Glutamatergic neuron (in vitro differentiated cells): ENCODE results near the gene LCNL1. TPM values are rescaled to one million over a fixed set of nuclear protein-coding genes. Genes with fewer than 3 reads are reported as not detected.
A peak's percentile ranks its signal among the peaks of the same experiment; 100 is the strongest.

Source experiments
- DNase-seq: peaks from one replicate; pipeline ENCODE4 v3.0.0; 2022
- H3K27ac Mint-ChIP-seq: one replicate; pipeline ENCODE4 v1.8.0; 2020; ENCODE audit warnings: mild to moderate bottlenecking, mixed read lengths, inconsistent platforms; ENCODE audit not compliant: unreplicated experiment
- H3K27me3 Mint-ChIP-seq: one replicate; pipeline ENCODE4 v1.8.0; 2020; ENCODE audit warnings: mild to moderate bottlenecking, moderate library complexity, mixed read lengths, inconsistent platforms; ENCODE audit not compliant: unreplicated experiment
- H3K36me3 Mint-ChIP-seq: one replicate; pipeline ENCODE4 v1.8.0; 2020; ENCODE audit warnings: mild to moderate bottlenecking, mixed read lengths, inconsistent platforms; ENCODE audit not compliant: unreplicated experiment
- H3K4me1 Mint-ChIP-seq: one replicate; pipeline ENCODE4 v1.8.0; 2020; ENCODE audit warnings: mild to moderate bottlenecking, low read depth, mixed read lengths, inconsistent platforms; ENCODE audit not compliant: unreplicated experiment
- H3K4me3 Mint-ChIP-seq: one replicate; pipeline ENCODE4 v1.8.0; 2020; ENCODE audit warnings: mild to moderate bottlenecking, mixed read lengths, inconsistent platforms; ENCODE audit not compliant: unreplicated experiment
- H3K9me3 Mint-ChIP-seq: one replicate; pipeline ENCODE4 v1.8.0; 2020; ENCODE audit warnings: mild to moderate bottlenecking, moderate library complexity, mixed read lengths, inconsistent platforms; ENCODE audit not compliant: unreplicated experiment
- total RNA-seq: library from RNA; stranded (reverse); fragmentation: NEBNext Ultra II Directional; extraction: Animal tissue kit (Norgen Biotek cat#: 25700); gene quantifications from one replicate; pipeline ENCODE4 v1.2.1, GENCODE V29; 2021; ENCODE audit not compliant: unreplicated experiment
- TF ChIP-seq, protein P1 (sequence below): fragments of 200-600 bp; sonication (generic); IDR thresholded peaks from one replicate; pipeline ENCODE4 v1.5.0; 2021; ENCODE audit not compliant: partially characterized antibody, unreplicated experiment

Gene LCNL1
- total RNA-seq, 1 donor from 2014 or later = not detected

DNA sequence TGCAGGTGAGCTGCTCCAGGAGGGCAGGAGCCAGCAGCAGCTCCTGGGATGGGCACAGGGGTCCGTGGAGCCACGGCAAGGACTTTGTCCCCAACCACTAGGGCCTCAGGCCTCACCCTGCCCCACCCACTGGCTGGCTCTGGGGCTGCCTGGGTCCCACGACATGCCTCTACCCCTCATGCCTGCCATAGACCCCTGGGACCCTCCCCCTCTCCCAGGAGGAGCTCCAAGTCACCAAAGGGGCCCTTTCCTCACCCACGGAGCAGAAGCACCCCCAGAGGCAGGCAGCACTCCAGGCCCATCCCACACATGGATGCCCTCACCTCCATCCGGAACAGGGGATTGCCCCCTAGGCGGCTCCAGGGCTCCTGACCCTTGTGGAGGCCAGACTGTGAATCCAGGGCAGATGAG, 38.8 kb downstream of the LCNL1 start:
- TF ChIP-seq, protein P1, sequence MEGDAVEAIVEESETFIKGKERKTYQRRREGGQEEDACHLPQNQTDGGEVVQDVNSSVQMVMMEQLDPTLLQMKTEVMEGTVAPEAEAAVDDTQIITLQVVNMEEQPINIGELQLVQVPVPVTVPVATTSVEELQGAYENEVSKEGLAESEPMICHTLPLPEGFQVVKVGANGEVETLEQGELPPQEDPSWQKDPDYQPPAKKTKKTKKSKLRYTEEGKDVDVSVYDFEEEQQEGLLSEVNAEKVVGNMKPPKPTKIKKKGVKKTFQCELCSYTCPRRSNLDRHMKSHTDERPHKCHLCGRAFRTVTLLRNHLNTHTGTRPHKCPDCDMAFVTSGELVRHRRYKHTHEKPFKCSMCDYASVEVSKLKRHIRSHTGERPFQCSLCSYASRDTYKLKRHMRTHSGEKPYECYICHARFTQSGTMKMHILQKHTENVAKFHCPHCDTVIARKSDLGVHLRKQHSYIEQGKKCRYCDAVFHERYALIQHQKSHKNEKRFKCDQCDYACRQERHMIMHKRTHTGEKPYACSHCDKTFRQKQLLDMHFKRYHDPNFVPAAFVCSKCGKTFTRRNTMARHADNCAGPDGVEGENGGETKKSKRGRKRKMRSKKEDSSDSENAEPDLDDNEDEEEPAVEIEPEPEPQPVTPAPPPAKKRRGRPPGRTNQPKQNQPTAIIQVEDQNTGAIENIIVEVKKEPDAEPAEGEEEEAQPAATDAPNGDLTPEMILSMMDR = no peak
- peaks cover 1% of the 10 kb centered on the region for H3K9me3 Mint-ChIP-seq
- peaks cover 2% of the 10 kb centered on the region for H3K4me1 Mint-ChIP-seq
- no peak overlapping the region for H3K4me3 Mint-ChIP-seq
- no peak for DNase-seq
- no peak overlapping the region for H3K27ac Mint-ChIP-seq
- no peaks in the 10 kb centered on the region for H3K36me3 Mint-ChIP-seq
- peaks cover 5% of the 10 kb centered on the region for H3K27me3 Mint-ChIP-seq

DNA sequence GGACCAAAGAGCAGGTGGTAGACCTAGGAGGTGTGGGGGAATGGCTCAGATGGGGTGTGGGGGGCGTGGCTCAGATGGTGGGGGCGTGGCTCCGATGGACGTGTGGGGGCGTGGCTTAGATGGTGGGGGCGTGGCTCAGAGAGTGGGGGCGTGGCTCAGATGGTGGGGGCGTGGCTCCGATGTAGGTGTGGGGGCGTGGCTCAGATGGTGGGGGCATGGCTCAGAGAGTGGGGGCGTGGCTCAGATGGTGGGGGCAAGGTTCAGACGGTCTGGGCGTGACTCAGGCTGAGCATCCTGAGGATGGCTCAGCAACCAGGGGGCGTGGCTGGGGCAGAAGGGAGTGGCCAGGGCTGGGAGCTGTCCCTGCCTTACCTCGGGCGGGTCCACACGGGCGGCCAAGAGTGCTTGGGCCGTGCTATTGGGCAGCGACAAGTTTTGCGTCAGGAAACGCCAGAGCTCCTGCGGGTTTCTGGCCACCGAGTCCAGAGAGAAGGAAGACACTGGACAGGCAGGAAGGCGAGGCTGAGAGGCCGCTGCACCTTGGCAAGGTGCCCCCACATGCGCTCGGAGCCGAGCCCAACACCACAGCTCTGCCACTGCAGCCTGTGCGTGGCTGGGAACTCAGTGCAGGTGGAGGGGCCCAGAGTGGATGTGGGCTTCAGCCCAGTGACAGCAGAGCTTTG, 39.3 kb downstream of the LCNL1 start:
- Mint-ChIP-seq H3K4me3 (no peak overlapping the region), H3K27me3 (peaks cover 2% of the 10 kb centered on the region), H3K4me1 (peaks cover 2% of the 10 kb centered on the region), H3K36me3 (no peaks in the 10 kb centered on the region), H3K9me3 (peaks cover 2% of the 10 kb centered on the region), H3K27ac (no peak overlapping the region)
- TF ChIP-seq, protein P1 = no peak
- no peak for DNase-seq

DNA sequence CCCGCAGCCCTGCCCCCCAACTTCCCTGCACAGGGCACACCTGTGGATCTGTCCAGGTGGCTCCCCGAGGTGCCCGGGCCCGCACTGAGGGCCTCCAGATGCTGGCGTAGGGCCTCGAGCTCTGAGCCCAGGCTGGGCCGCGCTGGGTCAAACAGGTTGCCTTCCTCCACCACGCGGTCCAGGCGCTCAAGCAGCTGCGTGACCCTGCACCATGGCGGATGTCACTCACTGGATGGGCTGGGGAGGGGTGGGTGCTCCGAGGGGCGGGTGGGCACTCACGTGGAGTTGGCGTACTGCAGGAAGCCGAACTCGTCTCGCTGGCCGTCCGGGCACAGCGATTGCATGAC, 39.8 kb downstream of the LCNL1 start:
- no peak for DNase-seq
- H3K27me3 Mint-ChIP-seq = peaks cover 4% of the 10 kb centered on the region
- no peak overlapping the region for H3K27ac Mint-ChIP-seq
- peaks cover 2% of the 10 kb centered on the region for H3K4me1 Mint-ChIP-seq
- H3K9me3 Mint-ChIP-seq = peaks cover 4% of the 10 kb centered on the region
- H3K4me3 Mint-ChIP-seq = no peak overlapping the region
- no peaks in the 10 kb centered on the region for H3K36me3 Mint-ChIP-seq
- TF ChIP-seq, protein P1 = no peak

DNA sequence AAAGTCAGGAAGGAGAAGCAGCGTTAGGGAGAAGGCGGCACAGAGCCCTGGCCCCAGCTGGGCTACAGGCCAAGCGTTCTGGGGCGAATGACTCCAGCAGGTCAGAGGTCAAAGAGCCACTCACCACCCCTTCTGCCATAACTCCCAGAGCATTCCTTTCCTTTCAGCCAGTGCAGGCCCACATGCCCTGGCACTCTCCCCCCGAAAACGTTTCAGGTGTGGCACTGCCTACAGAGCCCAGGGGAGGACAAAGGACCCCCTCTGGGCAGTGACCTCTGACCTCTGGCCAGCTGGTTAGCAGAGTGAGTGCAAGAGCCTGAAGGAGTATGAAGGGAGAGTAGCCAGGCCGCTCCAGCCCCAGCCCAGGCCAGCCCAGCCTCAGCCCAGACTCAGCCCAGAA, 40.4 kb downstream of the LCNL1 start:
- Mint-ChIP-seq H3K27me3 (peaks cover 4% of the 10 kb centered on the region), H3K4me1 (peaks cover 2% of the 10 kb centered on the region), H3K4me3 (peak overlapping the region; percentile 38), H3K9me3 (peaks cover 4% of the 10 kb centered on the region), H3K36me3 (no peaks in the 10 kb centered on the region), H3K27ac (no peak overlapping the region)
- TF ChIP-seq, protein P1 = no peak
- no peak for DNase-seq

DNA sequence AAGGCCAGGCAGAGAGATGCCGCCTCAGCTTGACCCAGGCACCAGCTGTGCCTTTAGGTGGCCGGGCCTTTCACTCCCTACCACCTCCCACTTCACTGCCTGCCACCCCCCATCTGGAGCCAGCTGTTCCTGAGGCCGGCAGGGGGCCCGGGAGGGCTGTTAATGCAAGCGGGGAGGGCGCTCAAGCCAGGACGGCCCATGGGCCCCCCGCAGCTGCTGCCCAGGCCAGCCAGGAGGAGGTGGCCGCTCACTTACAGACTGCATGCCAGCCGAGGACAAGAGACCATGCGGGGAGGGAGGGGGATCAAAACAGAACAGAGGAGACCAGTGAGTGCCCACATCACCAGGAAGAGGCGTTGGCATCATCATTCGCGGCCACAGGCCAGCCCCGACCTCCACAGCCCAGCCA, 40.8 kb downstream of the LCNL1 start:
- DNase-seq = no peak
- peaks cover 2% of the 10 kb centered on the region for H3K4me1 Mint-ChIP-seq

More for the DNA sequence above, 40.8 kb downstream of the LCNL1 start:
- Mint-ChIP-seq H3K27me3 (peaks cover 4% of the 10 kb centered on the region), H3K36me3 (no peaks in the 10 kb centered on the region), H3K9me3 (peaks cover 4% of the 10 kb centered on the region), H3K4me3 (no peak overlapping the region), H3K27ac (no peak overlapping the region)
- TF ChIP-seq, protein P1 = no peak
